NOMO-1 (cell line): ENCODE results near the gene KRT4.

Experiments
- DNase-seq, 2 experiments: peaks; one replicate each; lab custom pipeline; 2025; ENCODE audit not compliant: unreplicated experiment in 2 of 2; lab: John Stamatoyannopoulos, UW

KRT4 gene

GRCh38 chr12:52822771-52823510 lies 9.0 kb upstream of the KRT4 start:
- no peak for DNase-seq

DNA sequence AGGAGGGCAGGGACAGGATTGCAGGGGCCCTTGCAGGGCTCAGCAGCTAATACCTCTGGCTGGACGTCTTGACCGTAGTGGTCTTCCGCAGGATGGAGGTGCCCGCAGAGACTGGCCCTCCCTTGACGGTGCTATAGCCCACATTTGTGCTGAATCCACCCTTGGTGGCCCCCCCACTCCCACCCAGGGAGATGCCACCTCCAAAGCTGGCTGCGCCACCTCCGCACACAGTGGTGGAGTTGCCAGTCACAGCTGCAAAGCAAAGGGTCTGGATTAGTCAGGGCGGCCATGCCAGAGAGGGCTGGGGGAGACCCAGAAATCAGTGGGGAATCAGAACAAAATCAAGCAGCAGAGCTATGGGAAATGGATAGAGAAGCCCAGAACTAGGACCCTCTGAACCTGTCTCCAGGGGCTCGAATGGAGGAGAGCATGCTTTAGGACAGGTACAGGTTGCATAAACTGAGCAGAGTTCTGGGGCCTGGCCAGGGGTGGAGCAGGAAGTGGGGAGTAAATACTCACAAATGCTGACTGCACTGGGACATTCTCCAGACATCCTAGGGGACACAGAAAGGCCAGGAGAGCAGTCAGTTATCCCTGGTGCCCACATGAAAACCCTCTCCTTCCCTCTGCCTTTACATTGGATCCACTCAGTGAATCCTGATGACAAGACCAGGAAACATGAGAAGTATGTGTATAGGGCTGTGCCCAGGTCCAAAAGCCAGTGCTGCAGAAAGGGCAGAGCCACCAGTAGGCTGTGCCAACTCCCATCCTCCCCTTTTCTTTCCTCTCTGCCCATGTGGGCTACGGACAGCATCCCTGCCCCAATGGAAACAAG lies 8.1 kb upstream of the KRT4 start:
- no peak for DNase-seq

DNA sequence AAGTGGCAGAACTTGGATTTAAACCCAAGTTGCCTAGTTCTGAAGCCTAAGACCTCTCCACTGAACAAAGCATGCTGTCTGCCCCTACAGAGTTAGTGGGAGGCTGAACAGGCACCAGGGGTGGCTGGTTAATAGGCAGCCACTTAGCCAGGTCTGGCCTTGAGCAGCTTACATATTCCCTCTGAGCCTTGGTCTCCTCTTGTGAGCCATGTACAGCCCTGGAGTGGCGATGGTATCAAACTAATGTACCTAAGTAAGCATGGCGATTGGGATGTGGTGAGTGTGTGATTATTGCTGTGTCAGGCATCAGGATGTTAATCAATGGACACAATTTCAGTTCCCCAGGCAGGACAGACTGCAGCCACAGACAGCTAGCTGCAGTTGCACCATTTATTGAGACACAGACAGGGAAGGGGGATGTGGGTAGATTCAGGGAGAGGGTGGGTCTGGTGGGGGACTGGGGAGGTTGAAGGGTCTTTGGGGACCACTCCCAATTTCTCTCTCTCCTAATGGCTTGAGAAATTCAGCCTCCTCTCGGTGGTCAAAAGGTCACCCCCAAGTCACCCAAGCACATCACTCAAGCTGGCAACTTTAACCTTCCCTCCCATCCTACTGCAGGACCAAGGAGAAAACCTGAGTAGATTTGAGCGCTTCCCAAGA lies 7.3 kb upstream of the KRT4 start:
- DNase-seq = no peak

DNA sequence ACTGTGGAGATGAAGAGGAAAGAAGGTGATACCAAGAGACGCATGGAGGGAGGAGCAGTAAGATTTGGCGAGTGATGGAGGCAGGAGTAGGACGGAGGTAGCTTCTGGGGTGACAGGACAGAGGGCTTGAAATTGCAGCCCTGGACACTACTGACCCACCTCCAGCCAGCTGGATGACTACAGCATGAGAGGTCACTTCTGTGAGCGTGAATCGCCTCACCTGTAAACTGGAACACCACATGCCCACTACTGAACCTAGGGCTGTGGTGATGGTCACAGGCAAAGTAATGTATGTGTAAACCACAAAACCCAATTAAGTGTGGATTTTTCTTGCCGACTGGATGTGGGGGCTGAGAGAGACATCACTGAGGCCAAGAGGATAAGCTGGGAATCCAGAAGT lies 6.6 kb upstream of the KRT4 start:
- DNase-seq = no peak

DNA sequence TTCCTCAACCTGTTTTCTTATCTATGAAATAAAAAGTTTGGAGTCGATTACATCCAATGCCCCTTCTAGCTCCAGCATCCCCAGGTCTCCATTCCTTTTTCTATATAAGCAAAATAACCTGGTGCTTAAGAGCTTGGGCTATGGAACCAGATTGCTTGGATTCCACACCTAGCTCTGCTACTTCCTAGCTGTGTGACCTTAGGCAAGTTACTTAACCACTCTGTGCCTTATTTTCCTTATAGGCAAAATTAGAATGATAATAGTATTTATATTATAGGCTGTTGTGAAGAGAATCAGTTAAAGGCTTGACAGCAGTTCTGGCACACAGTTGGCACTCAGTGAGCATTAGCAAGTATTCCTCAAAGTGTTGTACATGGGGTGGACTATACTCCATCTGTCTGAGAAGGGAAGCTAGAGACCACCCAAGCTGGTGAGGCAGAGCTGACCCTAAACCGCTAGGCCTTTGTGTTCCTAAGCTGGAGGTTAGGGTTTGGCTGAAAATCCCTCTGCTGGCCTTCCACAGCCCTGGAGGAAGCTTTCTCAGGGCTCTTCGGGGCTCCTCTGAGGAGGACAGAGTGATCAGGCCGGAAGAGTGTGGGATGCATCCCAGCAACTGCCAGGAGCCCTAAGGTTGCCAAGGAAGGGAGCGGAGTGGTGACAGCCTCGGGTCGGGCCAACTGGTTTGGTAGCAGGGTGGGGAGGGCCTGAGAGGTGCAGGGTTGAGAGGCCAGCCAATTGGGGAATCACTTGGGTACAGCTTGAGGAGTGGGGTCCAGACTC lies 6.0 kb upstream of the KRT4 start:
- DNase-seq = no peak

- no peak for DNase-seq
These were observed 5.0 kb upstream of the KRT4 start for GRCh38 chr12:52818887-52819420.

DNA sequence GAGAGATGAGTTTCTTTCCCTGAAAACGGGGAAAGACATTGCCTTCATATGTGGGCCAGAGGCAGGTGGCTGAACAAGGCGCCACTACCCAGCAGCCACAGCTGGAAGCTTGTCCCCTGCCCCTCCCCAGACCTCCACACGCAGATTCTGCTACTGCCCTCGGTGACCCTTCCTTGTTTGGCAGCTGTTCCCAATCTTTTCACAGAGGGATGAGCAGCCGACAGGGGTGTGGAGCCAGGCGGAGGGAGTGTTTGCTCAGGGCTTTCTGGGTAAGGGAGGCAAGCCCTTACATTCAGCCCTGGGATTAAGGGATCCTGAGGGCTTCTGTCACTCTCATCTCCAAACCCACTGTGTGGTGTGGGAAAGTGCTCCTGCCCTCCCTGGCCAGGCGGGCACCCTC lies 4.5 kb upstream of the KRT4 start:
- no peak for DNase-seq

- no peak for DNase-seq
These were observed 3.9 kb upstream of the KRT4 start for GRCh38 chr12:52817699-52818238.

- DNase-seq = no peak
These were observed 3.2 kb upstream of the KRT4 start for GRCh38 chr12:52817003-52817698.

DNA sequence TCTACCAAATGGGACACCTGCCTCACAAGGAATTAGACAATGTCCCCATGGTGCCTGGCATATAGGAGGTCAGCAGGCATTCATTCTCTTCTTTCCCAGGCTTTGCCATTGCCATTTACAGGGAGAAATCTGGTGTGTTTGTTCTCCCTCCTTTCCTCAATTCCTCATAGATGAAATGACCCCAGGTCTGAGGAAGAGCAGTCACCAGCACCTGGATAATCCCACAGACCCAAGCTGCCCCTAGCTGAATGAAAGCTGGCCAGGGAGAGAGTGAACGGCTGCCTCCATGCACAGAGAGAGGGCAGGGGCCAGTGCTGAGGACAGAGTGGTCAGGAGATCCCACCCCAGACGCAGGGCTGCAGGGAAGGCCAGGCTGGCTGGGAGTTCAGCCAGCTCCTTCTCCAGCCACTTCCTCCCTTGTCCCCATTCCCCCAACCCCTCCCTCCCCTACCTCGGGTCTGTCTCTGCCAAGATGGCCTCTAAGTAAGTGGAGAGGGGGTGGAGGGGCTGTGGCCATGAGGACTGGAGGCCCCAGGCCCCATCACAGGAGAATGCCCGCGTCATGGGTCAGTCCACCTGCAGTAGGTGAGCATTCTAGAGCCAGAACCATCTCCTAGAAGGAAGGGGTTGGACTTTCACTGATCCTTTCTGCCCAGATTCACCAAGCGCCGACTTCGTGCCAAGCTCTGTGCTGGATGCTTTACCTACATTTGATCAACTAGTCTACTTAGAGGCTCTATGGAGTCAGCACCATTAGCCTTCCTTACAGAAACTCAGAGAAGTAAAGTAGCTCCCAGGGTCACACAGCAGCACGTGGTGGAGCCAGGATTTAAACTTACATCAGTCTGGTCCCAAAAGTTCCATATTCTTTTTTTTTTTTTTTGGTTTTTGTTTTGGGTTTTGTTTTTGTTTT lies 2.0 kb upstream of the KRT4 start:
- DNase-seq = no peak

DNA sequence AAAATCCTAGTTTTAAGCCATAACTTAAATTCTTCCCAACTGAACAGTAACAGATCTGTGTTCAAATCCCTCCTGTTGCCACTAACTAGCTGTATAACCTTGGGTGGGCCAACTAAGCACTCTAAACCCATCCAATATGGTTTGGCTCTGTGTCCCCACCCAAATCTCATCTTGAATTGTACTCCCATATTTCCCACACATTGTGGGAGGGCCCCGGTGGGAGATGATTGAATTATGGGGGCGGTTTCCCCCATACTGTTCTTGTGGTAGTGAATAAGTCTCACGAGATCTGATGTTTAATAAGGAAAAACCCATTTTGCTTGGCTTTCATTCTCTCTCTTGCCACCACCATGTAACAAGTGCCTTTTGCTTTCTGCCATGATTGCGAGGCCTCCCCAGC lies 1.2 kb upstream of the KRT4 start:
- DNase-seq = no peak

- DNase-seq = no peak
These were observed 817 bp upstream of the KRT4 start for GRCh38 chr12:52814710-52815155.

GRCh38 chr12:52813203-52813819 lies 605 bp downstream of the KRT4 start:
- DNase-seq = no peak

- DNase-seq = no peak
These were observed 1.2 kb downstream of the KRT4 start for GRCh38 chr12:52812749-52813148.

DNA sequence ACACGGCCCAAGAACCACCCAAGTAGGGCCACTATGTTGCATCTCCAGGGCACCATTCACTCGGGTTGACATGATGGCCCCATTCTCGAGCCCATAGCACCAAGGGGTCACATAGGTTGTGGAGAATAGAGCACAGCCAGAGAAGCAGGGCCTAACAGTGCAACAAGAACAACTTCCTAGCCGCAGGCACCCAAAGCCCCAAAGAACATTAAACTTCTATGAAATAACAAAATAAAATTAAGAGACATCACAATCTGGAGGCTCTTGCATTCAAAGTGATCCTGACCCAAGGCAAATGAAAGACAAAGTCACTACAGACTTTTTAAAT lies 1.9 kb downstream of the KRT4 start:
- no peak for DNase-seq

- DNase-seq = no peak
These were observed 2.5 kb downstream of the KRT4 start for GRCh38 chr12:52811191-52812072.

- no peak for DNase-seq
These were observed 3.4 kb downstream of the KRT4 start for GRCh38 chr12:52810554-52810953.
